Activated naive CD4-positive, alpha-beta T cell treated with anti-CD3 and anti-CD28 coated beads, Interleukin-2, amount 10 ng/mL, durations not matched to agents 7 days and 5 days (primary cell): Measurements from ENCODE around the gene CCL21.

Experiments used
- CTCF ChIA-PET: fragments of 350-600 bp; sonication (Branson Sonifier 250); formaldehyde crosslinking; loops from one replicate; lab custom pipeline; 2021; ENCODE audit warnings: antibody characterized with exemption; lab: Charles Lee
- DNase-seq: peaks from one replicate; pipeline ENCODE4 v3.0.0-alpha.2; 2020
- H3K27ac Mint-ChIP-seq: one replicate; pipeline ENCODE4 v1.8.0; 2021; ENCODE audit warnings: mild to moderate bottlenecking, moderate library complexity, mixed read lengths
- H3K27me3 Mint-ChIP-seq: one replicate; pipeline ENCODE4 v1.8.0; 2021; ENCODE audit warnings: mild to moderate bottlenecking, mixed read lengths
- H3K36me3 Mint-ChIP-seq: one replicate; pipeline ENCODE4 v1.8.0; 2021; ENCODE audit warnings: mixed read lengths
- H3K4me1 Mint-ChIP-seq: one replicate; pipeline ENCODE4 v1.8.0; 2021; ENCODE audit warnings: mixed read lengths
- H3K4me3 Mint-ChIP-seq: one replicate; pipeline ENCODE4 v1.8.0; 2021; ENCODE audit warnings: mild to moderate bottlenecking, moderate library complexity, mixed read lengths
- H3K9me3 Mint-ChIP-seq: one replicate; pipeline ENCODE4 v1.8.0; 2021; ENCODE audit warnings: mixed read lengths

The CCL21 gene

GRCh38 chr9:34719021-34719768 is 9.3 kb upstream of the CCL21 start:
- CTCF ChIA-PET: no interaction called here
- no peak overlapping the region for H3K4me3 Mint-ChIP-seq
- H3K36me3 Mint-ChIP-seq: no peaks in the 10 kb centered on the region
- no peak overlapping the region for H3K27ac Mint-ChIP-seq
- H3K4me1 Mint-ChIP-seq: no peaks in the 10 kb centered on the region
- no peaks in the 10 kb centered on the region for H3K9me3 Mint-ChIP-seq
- DNase-seq: no peak
- peaks cover 17% of the 10 kb centered on the region for H3K27me3 Mint-ChIP-seq

- H3K36me3 Mint-ChIP-seq: no peaks in the 10 kb centered on the region
- DNase-seq: no peak
- no peak overlapping the region for H3K27ac Mint-ChIP-seq
- no peaks in the 10 kb centered on the region for H3K4me1 Mint-ChIP-seq
- H3K9me3 Mint-ChIP-seq: no peaks in the 10 kb centered on the region
- H3K27me3 Mint-ChIP-seq: peaks cover 22% of the 10 kb centered on the region
- CTCF ChIA-PET: no interaction called here
- H3K4me3 Mint-ChIP-seq: no peak overlapping the region
Measured at GRCh38 chr9:34717996-34718614, 8.2 kb upstream of the CCL21 start.

GRCh38 chr9:34716711-34717110 is 6.8 kb upstream of the CCL21 start:
- no peak overlapping the region for H3K27ac Mint-ChIP-seq
- peaks cover 20% of the 10 kb centered on the region for H3K27me3 Mint-ChIP-seq
- no peaks in the 10 kb centered on the region for H3K4me1 Mint-ChIP-seq
- CTCF ChIA-PET: no interaction called here
- no peaks in the 10 kb centered on the region for H3K36me3 Mint-ChIP-seq
- H3K4me3 Mint-ChIP-seq: no peak overlapping the region
- no peaks in the 10 kb centered on the region for H3K9me3 Mint-ChIP-seq
- DNase-seq: no peak

- CTCF ChIA-PET: no interaction called here
- H3K27ac Mint-ChIP-seq: no peak overlapping the region
- no peaks in the 10 kb centered on the region for H3K36me3 Mint-ChIP-seq
- no peaks in the 10 kb centered on the region for H3K9me3 Mint-ChIP-seq
- peaks cover 20% of the 10 kb centered on the region for H3K27me3 Mint-ChIP-seq
- H3K4me3 Mint-ChIP-seq: no peak overlapping the region
- no peak for DNase-seq
- H3K4me1 Mint-ChIP-seq: no peaks in the 10 kb centered on the region
Measured at GRCh38 chr9:34715639-34716215, 5.8 kb upstream of the CCL21 start.

GRCh38 chr9:34714007-34714406 is 4.1 kb upstream of the CCL21 start:
- Mint-ChIP-seq H3K27me3 (peaks cover 20% of the 10 kb centered on the region), H3K9me3 (no peaks in the 10 kb centered on the region), H3K4me3 (no peak overlapping the region), H3K36me3 (no peaks in the 10 kb centered on the region), H3K4me1 (no peaks in the 10 kb centered on the region), H3K27ac (no peak overlapping the region)
- no peak for DNase-seq
- CTCF ChIA-PET: interaction anchor here (2.6 kb wide), 1 partner anchor 12 kb away, joined by 11 read pairs; no protein-coding TSS in a partner anchor

GRCh38 chr9:34712140-34712539 is 2.2 kb upstream of the CCL21 start:
- H3K27ac Mint-ChIP-seq: no peak overlapping the region
- no peaks in the 10 kb centered on the region for H3K36me3 Mint-ChIP-seq
- CTCF ChIA-PET: interaction anchor here (0.7 kb wide), 1 partner anchor 10 kb away, joined by 3 read pairs; no protein-coding TSS in a partner anchor
- no peaks in the 10 kb centered on the region for H3K4me1 Mint-ChIP-seq
- H3K27me3 Mint-ChIP-seq: peaks cover 20% of the 10 kb centered on the region
- H3K4me3 Mint-ChIP-seq: no peak overlapping the region
- H3K9me3 Mint-ChIP-seq: no peaks in the 10 kb centered on the region
- DNase-seq: no peak

- no peaks in the 10 kb centered on the region for H3K9me3 Mint-ChIP-seq
- H3K4me3 Mint-ChIP-seq: no peak overlapping the region
- peaks cover 15% of the 10 kb centered on the region for H3K27me3 Mint-ChIP-seq
- no peak for DNase-seq
- H3K4me1 Mint-ChIP-seq: no peaks in the 10 kb centered on the region
- H3K27ac Mint-ChIP-seq: no peak overlapping the region
- CTCF ChIA-PET: interaction anchor here (0.8 to 1.4 kb wide), 2 partner anchors 8 to 18 kb away, joined by 3 to 5 read pairs; no protein-coding TSS in a partner anchor
- no peaks in the 10 kb centered on the region for H3K36me3 Mint-ChIP-seq
Measured at GRCh38 chr9:34709196-34709978, 549 bp downstream of the CCL21 start.

GRCh38 chr9:34707130-34707529 is 2.8 kb downstream of the CCL21 start:
- Mint-ChIP-seq H3K27me3 (peaks cover 8% of the 10 kb centered on the region), H3K4me1 (peaks cover under 1% of the 10 kb centered on the region), H3K27ac (no peak overlapping the region), H3K36me3 (no peaks in the 10 kb centered on the region), H3K9me3 (no peaks in the 10 kb centered on the region), H3K4me3 (no peak overlapping the region)
- CTCF ChIA-PET: no interaction called here
- no peak for DNase-seq

- H3K36me3 Mint-ChIP-seq: no peaks in the 10 kb centered on the region
- H3K4me1 Mint-ChIP-seq: peaks cover 14% of the 10 kb centered on the region
- peak overlapping the region; percentile 63 for H3K4me3 Mint-ChIP-seq
- H3K27ac Mint-ChIP-seq: no peak overlapping the region
- DNase-seq: peak; percentile 86
- CTCF ChIA-PET: interaction anchor here (0.7 to 4.4 kb wide), 32 partner anchors 8 to 1192 kb away, joined by 3 to 27 read pairs (median 3); partner anchors contain the start of genes CCL21, CCL27, DCTN3 and GALT
- H3K9me3 Mint-ChIP-seq: no peaks in the 10 kb centered on the region
- peaks cover 37% of the 10 kb centered on the region for H3K27me3 Mint-ChIP-seq
Measured at GRCh38 chr9:34701769-34702736, 7.9 kb downstream of the CCL21 start.

GRCh38 chr9:34701023-34701768 is 8.7 kb downstream of the CCL21 start:
- H3K27me3 Mint-ChIP-seq: peaks cover 31% of the 10 kb centered on the region
- no peaks in the 10 kb centered on the region for H3K36me3 Mint-ChIP-seq
- no peak overlapping the region for H3K27ac Mint-ChIP-seq
- CTCF ChIA-PET: interaction anchor here (0.6 to 4.4 kb wide), 9 partner anchors 9 to 81 kb away, joined by 3 to 27 read pairs (median 3); partner anchors contain the start of genes CCL19, CCL21, CCL27 and DCTN3
- no peaks in the 10 kb centered on the region for H3K9me3 Mint-ChIP-seq
- peak; percentile 82 for DNase-seq
- peak overlapping the region; percentile 21 for H3K4me3 Mint-ChIP-seq
- peaks cover 14% of the 10 kb centered on the region for H3K4me1 Mint-ChIP-seq

- Mint-ChIP-seq H3K36me3 (no peaks in the 10 kb centered on the region), H3K9me3 (no peaks in the 10 kb centered on the region), H3K27ac (no peak overlapping the region), H3K27me3 (peaks cover 17% of the 10 kb centered on the region), H3K4me1 (no peaks in the 10 kb centered on the region), H3K4me3 (no peak overlapping the region)
- DNase-seq: no peak
- CTCF ChIA-PET: interaction anchor here (0.6 kb wide), 1 partner anchor 426 kb away, joined by 5 read pairs; no protein-coding TSS in a partner anchor
Measured at GRCh38 chr9:34694811-34695210, 15.1 kb downstream of the CCL21 start.

- Mint-ChIP-seq H3K4me3 (no peak overlapping the region), H3K36me3 (no peaks in the 10 kb centered on the region), H3K4me1 (no peaks in the 10 kb centered on the region), H3K27ac (no peak overlapping the region), H3K9me3 (no peaks in the 10 kb centered on the region), H3K27me3 (peaks cover 14% of the 10 kb centered on the region)
- CTCF ChIA-PET: interaction anchor here (1.8 kb wide), 1 partner anchor 9 kb away, joined by 9 read pairs; no protein-coding TSS in a partner anchor
- no peak for DNase-seq
Measured at GRCh38 chr9:34693560-34693959, 16.4 kb downstream of the CCL21 start.
